Measurements from ENCODE around the gene IZUMO1R.

The IZUMO1R gene

GRCh38 chr11:94310191-94310875 is 6.0 kb downstream of the IZUMO1R start:
- Histone ChIP-seq H3K4me2 (ENCODE audit: insufficient read depth, low read length, poor library complexity, severe bottlenecking) (no peak overlapping the region), H3K27me3 (ENCODE audit: control insufficient read depth in 3 of 3, insufficient read depth in 3 of 3, low read depth in 1 of 3, low read length in 3 of 3) (peaks cover 0 to 3% (median 0%) of the 10 kb centered on the region in 3 experiments), H4K91ac (ENCODE audit: low read depth, low read length, poor library complexity) (no peak overlapping the region), H2BK5ac (ENCODE audit: low read length) (no peak overlapping the region), H3K4me1 (ENCODE audit: control insufficient read depth in 2 of 2, insufficient read depth in 1 of 2, low read depth in 1 of 2, low read length in 2 of 2) (no peaks in the 10 kb centered on the region), H3K27ac (replicated peaks; ENCODE audit: low read length) (no peak overlapping the region), H2BK120ac (ENCODE audit: low read depth, low read length) (no peak overlapping the region), H3K14ac (ENCODE audit: low read length) (no peak overlapping the region), H2AFZ (ENCODE audit: low read length) (no peak overlapping the region), H3K9ac (ENCODE audit: low read depth, low read length, poor library complexity) (no peak overlapping the region), H3K18ac (ENCODE audit: low read length) (no peak overlapping the region), H3K79me1 (ENCODE audit: low read depth, low read length) (no peaks in the 10 kb centered on the region), H4K8ac (ENCODE audit: low read depth, low read length) (no peak overlapping the region), H2BK15ac (ENCODE audit: low read length) (no peak overlapping the region), H3K36me3 (replicated peaks in 1 of 2; ENCODE audit: control insufficient read depth in 2 of 2, insufficient read depth in 2 of 2, low read length in 2 of 2) (no peaks in the 10 kb centered on the region), H3K4ac (ENCODE audit: low read length) (no peak overlapping the region), H3K23ac (ENCODE audit: low read depth, low read length, poor library complexity) (no peak overlapping the region), H3K4me3 (ENCODE audit: low read length in 2 of 2) (no peak overlapping the region), H2BK12ac (ENCODE audit: low read length) (no peak overlapping the region), H3K9me3 (replicated peaks in 1 of 2; ENCODE audit: control insufficient read depth in 2 of 2, insufficient read depth in 1 of 2, low read depth in 1 of 2, low read length in 2 of 2) (no peaks in the 10 kb centered on the region), H2AK5ac (ENCODE audit: low read depth, low read length) (no peak overlapping the region)
- no peak for DNase-seq (ENCODE audit: low spot score)
- WGBS, 2 donors (ENCODE audit: extremely low coverage in 2 of 2, insufficient read length in 2 of 2, insufficient replicate concordance in 1 of 2): no CpG with 5 or more reads among the region's 5 CpGs

GRCh38 chr11:94312339-94312738 is 8.0 kb downstream of the IZUMO1R start:
- no CpG with 5 or more reads among the region's 4 CpGs for WGBS, 2 donors (ENCODE audit: extremely low coverage in 2 of 2, insufficient read length in 2 of 2, insufficient replicate concordance in 1 of 2)
- Histone ChIP-seq H3K4me1 (ENCODE audit: control insufficient read depth in 2 of 2, insufficient read depth in 1 of 2, low read depth in 1 of 2, low read length in 2 of 2) (no peaks in the 10 kb centered on the region), H2BK120ac (ENCODE audit: low read depth, low read length) (no peak overlapping the region), H3K4me2 (ENCODE audit: insufficient read depth, low read length, poor library complexity, severe bottlenecking) (no peak overlapping the region), H3K9ac (ENCODE audit: low read depth, low read length, poor library complexity) (no peak overlapping the region), H4K8ac (ENCODE audit: low read depth, low read length) (no peak overlapping the region), H4K91ac (ENCODE audit: low read depth, low read length, poor library complexity) (no peak overlapping the region), H2BK5ac (ENCODE audit: low read length) (no peak overlapping the region), H3K36me3 (replicated peaks in 1 of 2; ENCODE audit: control insufficient read depth in 2 of 2, insufficient read depth in 2 of 2, low read length in 2 of 2) (no peaks in the 10 kb centered on the region), H3K9me3 (replicated peaks in 1 of 2; ENCODE audit: control insufficient read depth in 2 of 2, insufficient read depth in 1 of 2, low read depth in 1 of 2, low read length in 2 of 2) (no peaks in the 10 kb centered on the region), H3K27me3 (ENCODE audit: control insufficient read depth in 3 of 3, insufficient read depth in 3 of 3, low read depth in 1 of 3, low read length in 3 of 3) (no peaks in the 10 kb centered on the region), H2AK5ac (ENCODE audit: low read depth, low read length) (no peak overlapping the region), H3K79me1 (ENCODE audit: low read depth, low read length) (no peaks in the 10 kb centered on the region), H2BK15ac (ENCODE audit: low read length) (no peak overlapping the region), H3K4me3 (ENCODE audit: low read length in 2 of 2) (no peak overlapping the region), H2BK12ac (ENCODE audit: low read length) (no peak overlapping the region), H3K14ac (ENCODE audit: low read length) (no peak overlapping the region), H2AFZ (ENCODE audit: low read length) (no peak overlapping the region), H3K23ac (ENCODE audit: low read depth, low read length, poor library complexity) (no peak overlapping the region), H3K18ac (ENCODE audit: low read length) (no peak overlapping the region), H3K27ac (replicated peaks; ENCODE audit: low read length) (no peak overlapping the region), H3K4ac (ENCODE audit: low read length) (no peak overlapping the region)
- no peak for DNase-seq (ENCODE audit: low spot score)

- no CpG with 5 or more reads among the region's 4 CpGs for WGBS, 2 donors (ENCODE audit: extremely low coverage in 2 of 2, insufficient read length in 2 of 2, insufficient replicate concordance in 1 of 2)
- Histone ChIP-seq H3K23ac (ENCODE audit: low read depth, low read length, poor library complexity) (no peak overlapping the region), H3K79me1 (ENCODE audit: low read depth, low read length) (no peaks in the 10 kb centered on the region), H3K18ac (ENCODE audit: low read length) (no peak overlapping the region), H3K4ac (ENCODE audit: low read length) (no peak overlapping the region), H2BK120ac (ENCODE audit: low read depth, low read length) (no peak overlapping the region), H4K8ac (ENCODE audit: low read depth, low read length) (no peak overlapping the region), H3K27me3 (ENCODE audit: control insufficient read depth in 3 of 3, insufficient read depth in 3 of 3, low read depth in 1 of 3, low read length in 3 of 3) (no peaks in the 10 kb centered on the region), H4K91ac (ENCODE audit: low read depth, low read length, poor library complexity) (no peak overlapping the region), H2AFZ (ENCODE audit: low read length) (no peak overlapping the region), H3K27ac (replicated peaks; ENCODE audit: low read length) (no peak overlapping the region), H2AK5ac (ENCODE audit: low read depth, low read length) (no peak overlapping the region), H3K4me1 (ENCODE audit: control insufficient read depth in 2 of 2, insufficient read depth in 1 of 2, low read depth in 1 of 2, low read length in 2 of 2) (no peaks in the 10 kb centered on the region), H3K14ac (ENCODE audit: low read length) (no peak overlapping the region), H3K9me3 (replicated peaks in 1 of 2; ENCODE audit: control insufficient read depth in 2 of 2, insufficient read depth in 1 of 2, low read depth in 1 of 2, low read length in 2 of 2) (no peaks in the 10 kb centered on the region), H2BK15ac (ENCODE audit: low read length) (no peak overlapping the region), H2BK5ac (ENCODE audit: low read length) (no peak overlapping the region), H3K36me3 (replicated peaks in 1 of 2; ENCODE audit: control insufficient read depth in 2 of 2, insufficient read depth in 2 of 2, low read length in 2 of 2) (no peaks in the 10 kb centered on the region), H3K4me3 (ENCODE audit: low read length in 2 of 2) (no peak overlapping the region), H2BK12ac (ENCODE audit: low read length) (no peak overlapping the region), H3K4me2 (ENCODE audit: insufficient read depth, low read length, poor library complexity, severe bottlenecking) (no peak overlapping the region), H3K9ac (ENCODE audit: low read depth, low read length, poor library complexity) (no peak overlapping the region)
- DNase-seq (ENCODE audit: low spot score): no peak
These were observed 9.7 kb downstream of the IZUMO1R start for GRCh38 chr11:94314064-94314463.

- no peaks in the 10 kb centered on the region for H3K4me1 ChIP-seq (ENCODE audit: control insufficient read depth in 2 of 2, insufficient read depth in 1 of 2, low read depth in 1 of 2, low read length in 2 of 2)
- no peak overlapping the region for H4K8ac ChIP-seq (ENCODE audit: low read depth, low read length)
- no peak overlapping the region for H3K18ac ChIP-seq (ENCODE audit: low read length)
- no peak for DNase-seq (ENCODE audit: low spot score)
- no peaks in the 10 kb centered on the region for H3K27me3 ChIP-seq (ENCODE audit: control insufficient read depth in 3 of 3, insufficient read depth in 3 of 3, low read depth in 1 of 3, low read length in 3 of 3)
- H4K91ac ChIP-seq (ENCODE audit: low read depth, low read length, poor library complexity): no peak overlapping the region
- H3K79me1 ChIP-seq (ENCODE audit: low read depth, low read length): no peaks in the 10 kb centered on the region
- H3K27ac ChIP-seq (replicated peaks; ENCODE audit: low read length): no peak overlapping the region
- H2AFZ ChIP-seq (ENCODE audit: low read length): no peak overlapping the region
- H3K9me3 ChIP-seq (replicated peaks in 1 of 2; ENCODE audit: control insufficient read depth in 2 of 2, insufficient read depth in 1 of 2, low read depth in 1 of 2, low read length in 2 of 2): no peaks in the 10 kb centered on the region
- H3K4me2 ChIP-seq (ENCODE audit: insufficient read depth, low read length, poor library complexity, severe bottlenecking): no peak overlapping the region
- no peak overlapping the region for H3K4me3 ChIP-seq (ENCODE audit: low read length in 2 of 2)
- no peak overlapping the region for H2BK5ac ChIP-seq (ENCODE audit: low read length)
- H2AK5ac ChIP-seq (ENCODE audit: low read depth, low read length): no peak overlapping the region
- H3K14ac ChIP-seq (ENCODE audit: low read length): no peak overlapping the region
- no peak overlapping the region for H2BK120ac ChIP-seq (ENCODE audit: low read depth, low read length)
- H3K23ac ChIP-seq (ENCODE audit: low read depth, low read length, poor library complexity): no peak overlapping the region
- no CpG with 5 or more reads among the region's 3 CpGs for WGBS, 2 donors (ENCODE audit: extremely low coverage in 2 of 2, insufficient read length in 2 of 2, insufficient replicate concordance in 1 of 2)
- H3K9ac ChIP-seq (ENCODE audit: low read depth, low read length, poor library complexity): no peak overlapping the region
- no peak overlapping the region for H2BK15ac ChIP-seq (ENCODE audit: low read length)
- H3K36me3 ChIP-seq (replicated peaks in 1 of 2; ENCODE audit: control insufficient read depth in 2 of 2, insufficient read depth in 2 of 2, low read length in 2 of 2): no peaks in the 10 kb centered on the region
- H3K4ac ChIP-seq (ENCODE audit: low read length): no peak overlapping the region
- no peak overlapping the region for H2BK12ac ChIP-seq (ENCODE audit: low read length)
These were observed 11.3 kb downstream of the IZUMO1R start for GRCh38 chr11:94315664-94316063.

Measured in neuronal stem cell (in vitro differentiated cells).